HG02763 (cell line): ENCODE data around the gene KRTAP12-1.
"Not testable (repeated sequence)": the region's sequence is repeated elsewhere in the genome, so short reads cannot be mapped to it uniquely, and the experiment has no call there.

Experiments used
- ATAC-seq: cut with Tn5 transposase; IDR thresholded peaks from one replicate; pipeline ENCODE4 v1.9.1; 2021; ENCODE audit warnings: mild to moderate bottlenecking, moderate library complexity; ENCODE audit not compliant: unreplicated experiment

Gene KRTAP12-1

DNA sequence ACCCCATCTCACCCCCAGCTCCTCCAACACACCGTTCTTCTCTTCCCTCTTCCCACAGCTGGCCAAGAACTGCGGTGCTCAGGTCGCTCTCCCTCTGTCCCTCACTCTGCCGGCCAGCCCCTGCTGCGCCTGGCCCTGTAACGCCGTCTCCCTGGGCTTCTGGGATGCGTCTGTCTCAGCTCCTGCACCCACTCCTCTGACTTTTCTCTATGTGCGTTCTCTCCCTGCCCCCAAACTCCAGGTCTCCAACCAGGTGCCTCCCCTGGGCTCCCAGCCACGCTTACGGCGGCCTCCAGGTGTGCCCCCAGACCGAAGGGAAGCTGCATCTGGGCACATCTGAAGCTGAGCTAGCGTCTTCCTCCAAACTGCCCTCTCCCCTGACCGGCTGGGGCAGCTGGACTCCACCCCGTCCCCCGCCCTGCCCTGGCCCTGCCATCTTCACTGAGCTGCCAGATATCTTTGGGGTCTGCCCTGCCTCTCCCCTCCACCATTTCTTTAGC lies 17.6 kb upstream of the KRTAP12-1 start:
- no peak for ATAC-seq

- no peak for ATAC-seq
Measured at GRCh38 chr21:44697811-44698734, 16.1 kb upstream of the KRTAP12-1 start.

- not testable (repeated sequence) for ATAC-seq
Measured at GRCh38 chr21:44697172-44697810, 15.3 kb upstream of the KRTAP12-1 start, which contains the start of gene KRTAP10-12. TSS of gene KRTAP10-12 (plus strand) at chr21:44697172. CDS start at chr21:44697202, 30 bp downstream.

GRCh38 chr21:44696572-44696971 lies 14.6 kb upstream of the KRTAP12-1 start:
- ATAC-seq, result no peak

GRCh38 chr21:44695641-44696040 lies 13.7 kb upstream of the KRTAP12-1 start:
- ATAC-seq, result no peak

DNA sequence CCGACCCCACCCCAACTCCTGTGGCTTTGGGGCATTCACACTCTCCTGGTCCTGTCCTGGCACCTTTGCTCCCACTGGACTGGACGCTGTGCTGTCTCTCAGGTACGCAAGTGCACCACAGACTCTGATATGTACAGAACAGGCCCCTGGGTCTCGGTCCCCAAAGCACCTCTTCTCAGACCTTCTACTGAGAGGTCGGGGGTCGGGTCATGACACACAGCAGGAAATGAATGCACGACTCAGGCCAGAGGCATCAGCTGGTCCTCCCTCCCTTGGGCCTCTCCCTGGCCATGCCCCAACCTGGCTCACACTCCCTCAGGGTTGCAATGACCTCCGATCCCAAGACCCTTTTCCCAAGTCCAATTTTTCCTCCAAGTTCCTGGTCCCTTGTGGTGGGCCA lies 13.2 kb upstream of the KRTAP12-1 start:
- no peak for ATAC-seq

- ATAC-seq, result no peak
Measured at GRCh38 chr21:44694776-44695175, 12.8 kb upstream of the KRTAP12-1 start.

GRCh38 chr21:44692798-44693512 lies 11.0 kb upstream of the KRTAP12-1 start:
- no peak for ATAC-seq

DNA sequence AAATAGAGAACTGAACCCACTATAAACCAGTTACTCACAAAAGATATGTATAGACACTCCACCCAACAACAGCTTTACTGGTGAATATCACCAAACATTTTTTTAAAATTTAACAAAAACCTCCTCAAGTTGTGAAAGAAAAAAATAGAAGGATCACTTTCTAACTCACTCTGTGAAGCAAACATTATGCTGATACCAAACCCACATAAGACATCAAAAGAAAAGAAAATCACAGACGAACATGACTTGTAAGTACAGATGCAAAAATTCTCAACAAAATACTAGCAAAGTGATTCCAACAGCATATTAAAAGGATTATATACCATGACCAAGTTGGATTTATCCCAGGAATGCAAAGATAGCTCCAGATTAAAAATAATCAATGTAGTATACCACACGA lies 9.7 kb upstream of the KRTAP12-1 start:
- no peak for ATAC-seq

DNA sequence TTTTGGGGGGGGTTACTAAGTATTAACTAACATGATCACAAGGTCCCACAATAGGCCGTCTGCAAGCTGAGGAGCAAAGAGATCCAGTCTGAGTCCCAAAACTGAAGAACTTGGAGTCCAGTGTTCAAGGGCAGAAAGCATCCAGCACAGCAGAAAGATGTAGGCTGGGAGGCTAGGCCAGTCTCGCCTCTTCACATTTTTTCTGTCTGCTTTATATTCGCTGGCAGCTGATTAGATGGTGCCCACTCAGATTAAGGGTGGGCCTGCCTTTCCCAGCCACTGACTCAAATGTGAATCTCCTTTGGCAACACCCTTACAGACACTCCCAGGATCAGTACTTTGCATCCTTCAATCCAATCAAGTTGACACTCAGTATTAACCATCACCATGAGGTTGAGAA lies 7.8 kb upstream of the KRTAP12-1 start:
- ATAC-seq, result not testable (repeated sequence)

DNA sequence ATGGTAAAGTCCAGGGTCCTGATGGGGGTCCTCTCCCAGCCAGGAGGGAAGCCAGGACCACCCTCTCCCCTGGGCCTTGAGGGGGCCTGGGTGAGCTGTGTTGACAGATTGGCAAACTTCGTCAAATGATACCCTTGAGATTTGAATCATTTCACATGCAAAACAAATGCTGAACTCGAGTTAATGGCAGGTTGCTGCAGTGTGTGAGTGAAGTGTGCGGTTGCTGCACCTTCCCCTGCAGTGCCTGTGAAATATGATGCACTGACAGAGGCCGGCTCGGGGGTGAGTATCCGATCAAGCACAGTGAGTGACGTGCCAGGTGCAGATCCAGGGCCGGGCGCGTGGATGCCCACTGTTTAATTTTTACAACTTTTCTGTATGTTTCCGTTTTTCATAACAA lies 5.7 kb upstream of the KRTAP12-1 start:
- ATAC-seq, result no peak

DNA sequence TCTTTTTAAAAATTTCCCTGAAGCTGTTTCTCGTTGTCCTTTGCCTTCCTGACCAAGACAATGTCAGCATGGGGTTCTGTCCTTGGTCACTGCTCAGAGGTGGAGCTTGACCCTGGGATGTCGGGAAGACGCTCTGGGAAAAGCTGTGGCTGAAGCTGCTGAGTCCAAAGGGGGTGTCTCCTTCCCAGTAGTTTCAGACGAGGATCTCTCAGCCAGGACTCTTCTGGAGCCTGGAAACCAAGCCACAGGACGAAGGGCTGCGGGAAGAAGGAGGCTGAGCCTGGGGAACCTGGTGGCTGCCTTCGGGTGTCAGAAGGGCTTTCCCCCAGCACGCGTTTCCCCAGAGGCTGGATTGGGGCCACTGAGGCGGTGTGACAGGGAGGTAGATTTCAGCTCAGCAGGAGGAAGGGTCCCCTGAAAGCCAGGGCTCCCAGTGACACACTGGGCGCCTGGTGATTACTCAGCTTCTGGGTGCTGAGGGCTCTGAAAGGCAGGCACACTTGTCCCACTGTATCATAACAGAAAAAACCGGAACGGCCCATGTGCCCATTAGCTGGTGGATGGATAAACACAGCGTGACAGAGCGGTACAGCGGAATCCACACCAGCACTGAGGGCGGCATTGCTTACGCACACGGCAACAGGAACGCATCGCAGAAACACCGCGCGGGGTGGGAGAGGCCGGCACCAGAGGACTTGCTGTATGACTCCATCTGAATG lies 5.0 kb upstream of the KRTAP12-1 start:
- no peak for ATAC-seq

DNA sequence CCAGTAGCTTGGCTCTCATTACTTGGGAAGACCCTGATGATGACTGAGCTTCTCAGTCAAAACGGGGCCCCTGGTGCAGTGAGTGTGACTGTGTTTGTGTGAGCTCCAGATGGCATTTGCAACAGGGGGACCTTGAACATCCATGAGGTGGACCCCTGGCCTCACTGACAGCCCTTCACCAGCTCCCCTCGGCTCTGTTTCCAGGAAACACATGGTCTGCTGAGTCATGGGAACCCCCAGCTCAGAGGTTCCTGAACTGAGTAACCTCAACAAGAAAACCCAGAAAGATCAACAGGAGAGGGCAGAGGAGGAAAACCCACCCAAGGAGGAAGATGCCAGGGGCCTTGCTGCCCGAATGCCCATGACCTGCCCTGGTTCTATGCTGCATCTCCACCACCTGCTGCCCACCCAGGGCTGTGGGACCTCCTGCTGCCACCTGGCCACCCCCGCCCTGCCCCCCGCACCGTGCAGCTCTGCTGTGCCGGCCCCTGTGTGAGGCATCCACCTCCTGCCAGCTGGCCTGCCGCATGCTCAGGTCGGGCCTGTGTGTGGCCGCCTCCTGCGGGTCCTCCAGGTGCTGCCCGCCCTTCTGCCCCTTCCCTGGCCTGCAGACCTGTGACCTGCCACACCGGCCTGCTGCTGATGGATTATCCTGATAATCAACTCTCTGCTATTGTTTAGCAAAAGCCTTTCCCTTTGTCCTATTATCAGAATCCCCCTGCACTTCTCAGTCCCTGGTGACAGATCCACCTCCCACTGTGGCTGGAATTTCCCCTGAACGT lies 4.2 kb upstream of the KRTAP12-1 start:
- no peak for ATAC-seq

DNA sequence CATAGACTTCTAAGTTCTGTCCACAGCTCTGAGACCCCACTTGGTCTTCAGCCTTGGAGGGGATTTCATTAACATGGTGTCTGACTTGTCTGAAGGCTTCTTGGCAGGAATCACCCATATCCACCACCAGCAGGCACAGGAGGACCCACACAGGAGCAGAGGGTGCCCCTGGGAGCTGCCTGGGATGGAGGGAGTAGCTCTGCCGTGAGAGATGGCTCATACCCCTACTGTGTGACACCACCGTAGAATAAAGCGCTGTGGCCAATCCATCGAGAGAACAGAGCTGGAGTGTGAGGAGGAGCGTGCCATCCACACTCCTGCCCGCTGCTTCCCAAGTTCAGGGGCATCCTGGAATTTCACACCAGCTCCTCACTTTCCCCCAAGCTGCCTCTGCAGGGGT lies 3.1 kb upstream of the KRTAP12-1 start:
- ATAC-seq, result not testable (repeated sequence)

DNA sequence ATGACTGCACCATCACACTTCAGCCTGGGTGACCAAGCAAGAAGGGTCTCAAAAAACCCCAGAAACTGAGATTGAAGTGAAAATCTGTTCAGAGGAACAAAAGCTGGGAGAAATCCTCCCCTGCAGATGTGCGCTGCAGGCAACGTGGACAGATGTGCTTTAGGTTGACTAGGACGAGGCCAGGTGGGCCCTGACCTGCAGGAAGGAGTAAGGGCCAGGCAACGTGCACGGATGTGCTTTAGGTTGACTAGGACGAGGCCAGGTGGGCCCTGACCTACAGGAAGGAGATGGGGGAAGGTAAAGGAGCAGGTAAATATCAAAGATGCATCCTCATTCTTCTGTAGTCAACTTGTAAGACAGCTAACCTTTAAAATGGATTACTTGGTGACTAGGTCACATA lies 2.5 kb upstream of the KRTAP12-1 start:
- ATAC-seq, result no peak

GRCh38 chr21:44684077-44684476 lies 2.1 kb upstream of the KRTAP12-1 start:
- ATAC-seq, result no peak

DNA sequence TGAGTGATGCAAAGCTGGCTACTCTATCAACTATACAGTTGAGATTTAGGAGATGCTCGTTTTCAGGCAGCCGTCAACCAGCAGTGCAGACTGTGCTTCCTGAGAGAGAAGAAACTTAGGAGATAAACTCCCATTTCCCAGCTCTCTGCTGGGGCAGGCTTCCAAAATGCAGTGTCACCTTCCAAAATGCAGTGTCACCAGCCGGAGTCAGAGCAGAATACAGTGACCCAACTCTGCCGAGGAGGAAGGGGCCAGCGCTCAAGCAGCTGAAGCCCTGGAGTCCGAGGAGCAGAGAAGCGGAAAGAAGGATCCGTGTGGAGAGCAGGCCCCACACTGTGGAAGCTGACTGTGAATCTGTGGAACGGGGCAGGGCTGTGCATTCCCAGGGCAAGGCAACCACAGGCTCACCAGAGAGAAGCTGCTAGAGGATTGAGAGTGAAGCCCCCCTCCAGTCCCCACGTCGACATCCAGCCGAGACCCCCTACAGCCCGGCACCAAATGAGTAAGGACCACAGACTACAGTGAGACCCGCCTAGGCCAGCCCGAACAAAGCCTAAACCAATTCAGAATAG lies 703 bp upstream of the KRTAP12-1 start:
- ATAC-seq, result no peak

DNA sequence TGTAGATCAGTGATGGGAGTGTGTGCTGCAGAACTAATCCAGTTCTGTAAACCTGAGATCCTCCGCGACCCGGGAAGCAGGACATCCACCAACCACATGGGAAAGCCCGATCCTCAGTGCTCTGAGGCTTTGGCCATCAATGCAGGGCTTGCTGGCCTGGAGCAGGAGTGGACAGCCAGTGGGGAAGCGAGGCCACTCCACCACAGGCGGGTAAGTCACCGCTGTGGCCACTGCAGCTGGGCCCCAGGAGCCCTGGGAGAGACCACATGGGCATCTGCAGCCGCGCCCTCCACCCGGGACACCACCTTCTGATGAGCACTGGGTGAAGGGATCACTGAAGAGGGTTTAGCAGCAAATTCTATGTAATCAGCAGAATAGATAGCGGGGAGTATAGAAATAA lies 811 bp downstream of the KRTAP12-1 start:
- ATAC-seq, result no peak

DNA sequence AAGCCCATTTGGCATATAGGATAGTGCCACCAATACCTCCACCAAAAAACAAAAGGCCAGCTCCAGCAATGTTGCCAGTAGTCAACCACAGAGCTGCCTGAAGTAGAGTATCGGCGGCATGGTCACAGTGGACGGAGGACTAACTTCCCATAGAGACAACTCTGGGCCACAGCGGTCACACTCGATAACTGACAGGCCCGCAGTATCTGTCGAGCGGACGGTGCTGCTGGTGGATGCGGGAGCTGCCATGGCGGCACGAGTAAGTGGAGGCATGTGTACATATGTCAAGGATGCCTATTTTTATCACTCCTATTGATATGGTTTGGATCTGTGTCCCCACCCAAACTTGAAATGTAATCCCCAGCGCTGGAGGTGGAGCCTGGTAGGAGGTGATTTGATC lies 4.1 kb downstream of the KRTAP12-1 start:
- ATAC-seq, result no peak

DNA sequence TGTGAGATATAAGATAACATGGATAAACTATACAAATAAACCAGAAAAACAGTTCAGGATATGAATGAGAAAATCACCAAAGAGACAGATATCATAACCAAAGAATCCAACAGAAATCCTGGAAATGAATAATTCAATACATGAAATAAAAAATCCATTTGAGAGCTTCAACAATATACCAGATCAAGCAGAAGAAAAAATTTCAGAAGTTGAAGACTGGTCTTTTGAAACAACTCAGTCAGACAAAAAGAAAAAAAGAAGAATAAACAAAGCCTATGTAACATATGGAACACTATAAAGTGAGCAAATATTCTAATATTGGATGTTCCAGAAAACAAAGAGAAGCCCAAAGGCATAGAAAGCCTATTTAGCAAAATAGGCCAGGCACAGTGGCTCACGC lies 10.1 kb downstream of the KRTAP12-1 start:
- no peak for ATAC-seq
